Panc1 (cell line): ENCODE measurements around the gene HOXB13. TPM values are rescaled to one million over a fixed set of nuclear protein-coding genes. Genes with fewer than 3 reads are reported as not detected.

Source experiments
- ATAC-seq: fragments of 200-7000 bp; cut with Tn5 transposase; 2 replicates; pipeline ENCODE4 v1.9.1; 2020; ENCODE audit warnings: mild to moderate bottlenecking, moderate library complexity
- BruUV-seq: library from RNA; stranded (reverse); fragments of 400-500 nt; replicated peaks from 2 replicates; lab custom pipeline; 2021; lab: Mats Ljungman, UMichigan
- CTCF ChIA-PET: fragments of 300-600 bp; sonication (Branson Sonifier 250); formaldehyde crosslinking; loops from one replicate; lab custom pipeline; 2022; ENCODE audit warnings: antibody characterized with exemption; lab: Charles Lee
- POLR2A ChIA-PET: fragments of 300-600 bp; sonication (Branson Sonifier 250); formaldehyde crosslinking; loops from one replicate; lab custom pipeline; 2022; ENCODE audit warnings: antibody characterized with exemption; lab: Charles Lee
- DNase-seq: peaks from one replicate; pipeline ENCODE4 v3.0.0-alpha.2; 2010; ENCODE audit warnings: low read depth, low spot score
- H3K27ac ChIP-seq: 2 replicates; pipeline ENCODE4 v1.5.1; 2011; ENCODE audit warnings: mild to moderate bottlenecking, low read length, inconsistent platforms
- H3K27me3 ChIP-seq: fragments of 200-500 bp; sonication (Bioruptor generic); 2 replicates; pipeline ENCODE4 v1.6.0; 2014; ENCODE audit warnings: low read length, inconsistent platforms; ENCODE audit not compliant: control insufficient read depth, insufficient read depth
- H3K36me3 ChIP-seq: fragments of 200-500 bp; sonication (Bioruptor generic); 2 replicates; pipeline ENCODE4 v1.5.1; 2014; ENCODE audit warnings: inconsistent platforms, mild to moderate bottlenecking, low read length, moderate library complexity; ENCODE audit not compliant: control insufficient read depth, insufficient read depth
- H3K4me1 ChIP-seq: 2 replicates; pipeline ENCODE4 v1.5.1; 2011; ENCODE audit warnings: inconsistent platforms, mild to moderate bottlenecking, low read length, moderate library complexity; ENCODE audit not compliant: control insufficient read depth, insufficient read depth
- H3K4me3 ChIP-seq, 2 experiments: 2 replicates each; pipeline ENCODE4 v1.5.1; 2011 to 2012; ENCODE audit warnings: low read depth in 2 of 2, low read length in 2 of 2, mild to moderate bottlenecking in 2 of 2, inconsistent platforms in 1 of 2, moderate library complexity in 1 of 2
- H3K9me3 ChIP-seq: fragments of 200-500 bp; sonication (Bioruptor generic); 2 replicates; pipeline ENCODE4 v1.5.1; 2014; ENCODE audit warnings: low read depth, mild to moderate bottlenecking, inconsistent platforms, low read length, moderate library complexity; ENCODE audit not compliant: control insufficient read depth, insufficient read depth
- POLR2AphosphoS5 ChIP-seq: IDR thresholded peaks from 2 replicates; pipeline ENCODE4 v1.6.1; 2012; ENCODE audit warnings: mild to moderate bottlenecking, low read depth, low read length, moderate library complexity
- SIN3A ChIP-seq: IDR thresholded peaks from 2 replicates; pipeline ENCODE4 v1.6.1; 2012; ENCODE audit warnings: low read depth, mild to moderate bottlenecking, low read length, moderate library complexity, borderline replicate concordance; ENCODE audit not compliant: insufficient read depth
- TCF7L2 ChIP-seq: IDR thresholded peaks from 2 replicates; pipeline ENCODE4 v1.6.1; 2011; ENCODE audit warnings: mild to moderate bottlenecking, low read depth, low read length, inconsistent platforms
- in situ Hi-C: cut with HindIII; loops from 2 replicates; pipeline ENCODE4 v1.10.0; 2016; ENCODE audit warnings: low sequenced_read_pairs, low pct_unique_long_range_greater_than_20kb
- intact Hi-C: fragments of 100-400 bp; cut with micrococcal nuclease; formaldehyde crosslinking; loops from one replicate; pipeline ENCODE4 v1.10.0; 2022; ENCODE audit not compliant: unreplicated experiment
- microRNA-seq: library from miRNA; unstranded; fragments of <30 nt; microRNA quantifications from one replicate; pipeline ENCODE4 v1.1.0, GENCODE V29; 2020; ENCODE audit not compliant: unreplicated experiment
- total RNA-seq: library from RNA; stranded (reverse); gene quantifications from one replicate; pipeline ENCODE4 v1.2.1, GENCODE V29; 2021; ENCODE audit not compliant: unreplicated experiment
- TF ChIP-seq, protein P1 (sequence below): fragments of 450-650 bp; IDR thresholded peaks from 2 replicates; pipeline ENCODE4 v1.5.1; 2017; ENCODE audit warnings: mild to moderate bottlenecking
- TF ChIP-seq, protein P2 (sequence below), 2 experiments: IDR thresholded peaks; 2 replicates each; pipeline ENCODE4 v1.6.1; 2011 to 2012; ENCODE audit warnings: low read depth in 2 of 2, control low read depth in 1 of 2, low read length in 1 of 2, mild to moderate bottlenecking in 1 of 2, moderate library complexity in 1 of 2; ENCODE audit not compliant: insufficient read depth in 1 of 2

The HOXB13 gene
- total RNA-seq, 1 experiment from 2014 or later, result 8.1 TPM

DNA sequence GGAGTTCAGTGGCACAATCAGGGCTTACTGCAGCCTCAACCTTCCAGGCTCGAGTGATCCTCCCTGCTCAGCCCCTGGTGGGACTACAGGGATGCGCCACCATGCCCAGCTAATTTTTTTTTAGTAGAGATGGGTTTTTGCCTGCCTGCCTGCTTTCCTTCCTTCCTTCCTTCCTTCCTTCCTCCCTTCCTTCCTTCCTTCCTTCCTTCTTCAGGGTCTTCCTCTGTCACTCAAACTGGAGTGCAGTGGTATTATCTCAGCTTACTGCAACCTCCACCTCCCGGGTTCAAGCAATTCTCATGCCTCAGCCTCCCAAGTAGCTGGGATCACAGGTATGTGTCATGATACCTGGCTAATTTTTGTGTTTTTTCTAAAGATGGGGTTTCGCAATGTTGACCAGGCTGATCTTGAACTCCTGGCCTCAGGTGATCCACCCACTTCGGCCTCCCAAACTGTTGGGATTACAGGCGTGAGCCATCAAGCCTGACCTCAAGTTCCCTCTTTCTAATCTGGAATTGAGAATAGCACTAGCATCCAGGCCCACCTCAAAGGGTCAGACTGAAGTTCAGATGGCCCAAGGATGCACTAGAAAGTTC, 51.5 kb downstream of the HOXB13 start:
- TF ChIP-seq SIN3A (no peak), TCF7L2 (no peak), POLR2AphosphoS5 (no peak)
- TF ChIP-seq, protein P1, sequence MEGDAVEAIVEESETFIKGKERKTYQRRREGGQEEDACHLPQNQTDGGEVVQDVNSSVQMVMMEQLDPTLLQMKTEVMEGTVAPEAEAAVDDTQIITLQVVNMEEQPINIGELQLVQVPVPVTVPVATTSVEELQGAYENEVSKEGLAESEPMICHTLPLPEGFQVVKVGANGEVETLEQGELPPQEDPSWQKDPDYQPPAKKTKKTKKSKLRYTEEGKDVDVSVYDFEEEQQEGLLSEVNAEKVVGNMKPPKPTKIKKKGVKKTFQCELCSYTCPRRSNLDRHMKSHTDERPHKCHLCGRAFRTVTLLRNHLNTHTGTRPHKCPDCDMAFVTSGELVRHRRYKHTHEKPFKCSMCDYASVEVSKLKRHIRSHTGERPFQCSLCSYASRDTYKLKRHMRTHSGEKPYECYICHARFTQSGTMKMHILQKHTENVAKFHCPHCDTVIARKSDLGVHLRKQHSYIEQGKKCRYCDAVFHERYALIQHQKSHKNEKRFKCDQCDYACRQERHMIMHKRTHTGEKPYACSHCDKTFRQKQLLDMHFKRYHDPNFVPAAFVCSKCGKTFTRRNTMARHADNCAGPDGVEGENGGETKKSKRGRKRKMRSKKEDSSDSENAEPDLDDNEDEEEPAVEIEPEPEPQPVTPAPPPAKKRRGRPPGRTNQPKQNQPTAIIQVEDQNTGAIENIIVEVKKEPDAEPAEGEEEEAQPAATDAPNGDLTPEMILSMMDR, result no peak
- TF ChIP-seq, protein P2, sequence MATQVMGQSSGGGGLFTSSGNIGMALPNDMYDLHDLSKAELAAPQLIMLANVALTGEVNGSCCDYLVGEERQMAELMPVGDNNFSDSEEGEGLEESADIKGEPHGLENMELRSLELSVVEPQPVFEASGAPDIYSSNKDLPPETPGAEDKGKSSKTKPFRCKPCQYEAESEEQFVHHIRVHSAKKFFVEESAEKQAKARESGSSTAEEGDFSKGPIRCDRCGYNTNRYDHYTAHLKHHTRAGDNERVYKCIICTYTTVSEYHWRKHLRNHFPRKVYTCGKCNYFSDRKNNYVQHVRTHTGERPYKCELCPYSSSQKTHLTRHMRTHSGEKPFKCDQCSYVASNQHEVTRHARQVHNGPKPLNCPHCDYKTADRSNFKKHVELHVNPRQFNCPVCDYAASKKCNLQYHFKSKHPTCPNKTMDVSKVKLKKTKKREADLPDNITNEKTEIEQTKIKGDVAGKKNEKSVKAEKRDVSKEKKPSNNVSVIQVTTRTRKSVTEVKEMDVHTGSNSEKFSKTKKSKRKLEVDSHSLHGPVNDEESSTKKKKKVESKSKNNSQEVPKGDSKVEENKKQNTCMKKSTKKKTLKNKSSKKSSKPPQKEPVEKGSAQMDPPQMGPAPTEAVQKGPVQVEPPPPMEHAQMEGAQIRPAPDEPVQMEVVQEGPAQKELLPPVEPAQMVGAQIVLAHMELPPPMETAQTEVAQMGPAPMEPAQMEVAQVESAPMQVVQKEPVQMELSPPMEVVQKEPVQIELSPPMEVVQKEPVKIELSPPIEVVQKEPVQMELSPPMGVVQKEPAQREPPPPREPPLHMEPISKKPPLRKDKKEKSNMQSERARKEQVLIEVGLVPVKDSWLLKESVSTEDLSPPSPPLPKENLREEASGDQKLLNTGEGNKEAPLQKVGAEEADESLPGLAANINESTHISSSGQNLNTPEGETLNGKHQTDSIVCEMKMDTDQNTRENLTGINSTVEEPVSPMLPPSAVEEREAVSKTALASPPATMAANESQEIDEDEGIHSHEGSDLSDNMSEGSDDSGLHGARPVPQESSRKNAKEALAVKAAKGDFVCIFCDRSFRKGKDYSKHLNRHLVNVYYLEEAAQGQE (IDR thresholded peaks at IDR 0.05; ENCODE audit: insufficient read depth in 1 of 2, low read depth in 2 of 2, low read length in 1 of 2), result no peak
- intact Hi-C loops, result loop anchor here (5.0 kb wide), 1 partner anchor 45 kb away; the partner anchor contains the start of genes PRAC1 and PRAC2
- Histone ChIP-seq H3K27ac (no peak overlapping the region), H3K4me3 (no peak overlapping the region), H3K9me3 (no peaks in the 10 kb centered on the region), H3K4me1 (peaks cover under 1% of the 10 kb centered on the region), H3K27me3 (no peaks in the 10 kb centered on the region), H3K36me3 (no peaks in the 10 kb centered on the region)
- in situ Hi-C loops, result no loop called here
- ChIA-PET CTCF (interaction anchor here (0.6 to 3.5 kb wide), 4 partner anchors 113 to 414 kb away, joined by 4 to 38 read pairs (median 6); no protein-coding TSS in a partner anchor), POLR2A (interaction anchor here (0.6 kb wide), 1 partner anchor 62 kb away, joined by 3 read pairs; no protein-coding TSS in a partner anchor)
- no TSS peak for BruUV-seq
- ATAC-seq (no peak), DNase-seq (no peak)

Small RNA genes within 50 kb of the gene (microRNA-seq; reads per million reads assigned to microRNA genes)
- not detected for gene MIR3185

Other genes starting within 250 kb of the HOXB13 start
- gene HOXB1, start 197.7 kb downstream of the HOXB13 start, total RNA-seq, result not detected
- 70.1 TPM for gene HOXB2, start 183.6 kb downstream of the HOXB13 start, total RNA-seq
- 27.9 TPM for gene HOXB4, start 150.4 kb downstream of the HOXB13 start, total RNA-seq
- 127 TPM for gene HOXB3, start 138.5 kb downstream of the HOXB13 start, total RNA-seq
- 67.2 TPM for gene HOXB5, start 135.0 kb downstream of the HOXB13 start, total RNA-seq
- 196 TPM for gene HOXB6, start 123.8 kb downstream of the HOXB13 start, total RNA-seq
- 44.0 TPM for gene HOXB7, start 117.7 kb downstream of the HOXB13 start, total RNA-seq
- gene HOXB8, start 113.5 kb downstream of the HOXB13 start, total RNA-seq, result 45.9 TPM
- 65.9 TPM for gene HOXB9, start 102.4 kb downstream of the HOXB13 start, total RNA-seq
- not detected for gene PRAC1, start 6.2 kb downstream of the HOXB13 start, total RNA-seq
- gene PRAC2, start 5.6 kb downstream of the HOXB13 start, total RNA-seq, result not detected
- 2.5 TPM for gene TTLL6, start 88.5 kb upstream of the HOXB13 start, total RNA-seq
- 282 TPM for gene CALCOCO2, start 102.3 kb upstream of the HOXB13 start, total RNA-seq
- 296 TPM for gene ATP5MC1, start 164.0 kb upstream of the HOXB13 start, total RNA-seq
- gene UBE2Z, start 179.7 kb upstream of the HOXB13 start, total RNA-seq, result 223 TPM
- gene SNF8, start 216.1 kb upstream of the HOXB13 start, total RNA-seq, result 371 TPM
- 0.77 TPM for gene GIP, start 239.8 kb upstream of the HOXB13 start, total RNA-seq